Fibroblast of lung (primary cell): ENCODE data around the gene CARMIL3. TPM values are rescaled to one million over a fixed set of nuclear protein-coding genes. Genes with fewer than 3 reads are reported as not detected.

Experiments
- DNase-seq, 2 donors: peaks; one replicate each; pipeline versions ENCODE4 v3.0.0 to v3.0.0-alpha.2; 2010; ENCODE audit warnings: low read depth in 2 of 2
- H2AFZ ChIP-seq: 2 replicates; pipeline ENCODE4 v1.5.1; 2012; ENCODE audit warnings: low read length, control low read depth, inconsistent platforms
- H3K27ac ChIP-seq: 2 replicates; pipeline ENCODE4 v1.5.1; 2011; ENCODE audit warnings: low read length, control low read depth; ENCODE audit not compliant: insufficient read depth
- H3K27me3 ChIP-seq: 2 replicates; pipeline ENCODE4 v1.5.1; 2011; ENCODE audit warnings: mild to moderate bottlenecking, low read length; ENCODE audit not compliant: control insufficient read depth, insufficient read depth
- H3K36me3 ChIP-seq: 2 replicates; pipeline ENCODE4 v1.5.1; 2011; ENCODE audit warnings: low read length; ENCODE audit not compliant: control insufficient read depth, insufficient read depth
- H3K4me1 ChIP-seq: 2 replicates; pipeline ENCODE4 v1.5.1; 2011; ENCODE audit warnings: low read length; ENCODE audit not compliant: control insufficient read depth, insufficient read depth; ENCODE audit errors: extremely low read depth
- H3K4me2 ChIP-seq: 2 replicates; pipeline ENCODE4 v1.5.1; 2011; ENCODE audit warnings: low read length, control low read depth; ENCODE audit not compliant: insufficient read depth; ENCODE audit errors: extremely low read depth
- H3K4me3 ChIP-seq, 4 experiments: fragments of 200-600 bp in 1 of 4; sonication (generic) in 1 of 4; replicated peaks in 1 of 4; 2 replicates each; pipeline ENCODE4 v1.5.1; 2011 to 2016; ENCODE audit warnings: low read length in 4 of 4, low read depth in 3 of 4, mild to moderate bottlenecking in 3 of 4, control low read depth in 2 of 4, inconsistent platforms in 1 of 4, mixed read lengths in 1 of 4; ENCODE audit not compliant: insufficient read depth in 1 of 4; ENCODE audit errors: control extremely low read depth in 1 of 4
- H3K79me2 ChIP-seq: 2 replicates; pipeline ENCODE4 v1.5.1; 2012; ENCODE audit warnings: mild to moderate bottlenecking, low read length, inconsistent platforms; ENCODE audit not compliant: control insufficient read depth, insufficient read depth
- H3K9ac ChIP-seq: 2 replicates; pipeline ENCODE4 v1.5.1; 2011; ENCODE audit warnings: mild to moderate bottlenecking, low read length, control low read depth; ENCODE audit not compliant: insufficient read depth
- H3K9me3 ChIP-seq: 2 replicates; pipeline ENCODE4 v1.5.1; 2012; ENCODE audit warnings: low read depth, low read length; ENCODE audit not compliant: control insufficient read depth, insufficient read depth
- H4K20me1 ChIP-seq: 2 replicates; pipeline ENCODE4 v1.5.1; 2011; ENCODE audit warnings: low read length; ENCODE audit not compliant: control insufficient read depth, insufficient read depth; ENCODE audit errors: extremely low read depth
- CTCF ChIP-seq, 2 donors: IDR thresholded peaks in 1 of 2; conservative IDR thresholded peaks in 1 of 2; 1 replicate in 1 of 2; 2 replicates in 1 of 2; pipeline ENCODE4 v1.5.1; 2011 to 2012; ENCODE audit warnings: low read length in 2 of 2, control low read depth in 1 of 2, inconsistent platforms in 1 of 2, low read depth in 1 of 2, mild to moderate bottlenecking in 1 of 2
- EZH2 ChIP-seq: IDR thresholded peaks from 2 replicates; pipeline ENCODE4 v1.5.1; 2012; ENCODE audit warnings: low read length, control low read depth, mild to moderate bottlenecking; ENCODE audit errors: missing control alignments
- polyA plus RNA-seq, 2 donors: library from polyadenylated mRNA; depleted of rRNA in 1 of 2; stranded (reverse) in 1 of 2; unstranded in 1 of 2; fragments of >200 nt; gene quantifications; 2 replicates each; pipeline ENCODE4 v1.2.1, GENCODE V29; 2011 to 2012; ENCODE audit warnings: missing spikeins in 1 of 2
- total RNA-seq: library from RNA; depleted of rRNA; stranded (reverse); fragments of >200 nt; gene quantifications from 2 replicates; pipeline ENCODE4 v1.2.1, GENCODE V29; 2014

Gene CARMIL3
- total and polyA plus RNA-seq, 2 donors (not counting 1 experiment from before 2014, with no cell fraction given), result 0.17 TPM; not detected in 1

- H3K27ac ChIP-seq, result no peak overlapping the region
- no peak overlapping the region for H3K4me2 ChIP-seq
- H3K9me3 ChIP-seq, result no peaks in the 10 kb centered on the region
- no peak overlapping the region for H3K9ac ChIP-seq
- TF ChIP-seq EZH2, result no peak
- no peak for TF ChIP-seq CTCF (conservative IDR thresholded peaks at IDR 0.05 in 1 of 2, IDR thresholded peaks at IDR 0.05 in 1 of 2; ENCODE audit: low read depth in 1 of 2, low read length in 2 of 2)
- no peaks in the 10 kb centered on the region for H3K79me2 ChIP-seq
- H2AFZ ChIP-seq, result no peak overlapping the region
- DNase-seq, result no peak
- no peaks in the 10 kb centered on the region for H4K20me1 ChIP-seq
- no peak overlapping the region for H3K4me3 ChIP-seq
- peaks cover 19% of the 10 kb centered on the region for H3K27me3 ChIP-seq
- H3K36me3 ChIP-seq, result no peaks in the 10 kb centered on the region
- H3K4me1 ChIP-seq, result no peaks in the 10 kb centered on the region
Measured at GRCh38 chr14:24086193-24086955, 34.6 kb downstream of the CARMIL3 start.

- DNase-seq, result no peak
- Histone ChIP-seq H3K27ac (no peak overlapping the region), H3K9me3 (no peaks in the 10 kb centered on the region)
Measured at GRCh38 chr14:24087004-24087403, 35.2 kb downstream of the CARMIL3 start.

GRCh38 chr14:24088095-24088494, 36.3 kb downstream of the CARMIL3 start:
- no peak overlapping the region for H3K4me2 ChIP-seq
- no peak overlapping the region for H2AFZ ChIP-seq
- no peaks in the 10 kb centered on the region for H4K20me1 ChIP-seq
- no peaks in the 10 kb centered on the region for H3K4me1 ChIP-seq
- H3K27ac ChIP-seq, result no peak overlapping the region
- DNase-seq, result no peak
- no peak for TF ChIP-seq CTCF (conservative IDR thresholded peaks at IDR 0.05 in 1 of 2, IDR thresholded peaks at IDR 0.05 in 1 of 2; ENCODE audit: low read depth in 1 of 2, low read length in 2 of 2)
- TF ChIP-seq EZH2, result no peak
- no peaks in the 10 kb centered on the region for H3K79me2 ChIP-seq
- H3K36me3 ChIP-seq, result no peaks in the 10 kb centered on the region
- H3K9me3 ChIP-seq, result no peaks in the 10 kb centered on the region
- H3K9ac ChIP-seq, result no peak overlapping the region
- peaks cover 9% of the 10 kb centered on the region for H3K27me3 ChIP-seq
- H3K4me3 ChIP-seq, result no peak overlapping the region

More at GRCh38 chr14:24087004-24087403, 35.2 kb downstream of the CARMIL3 start:
- H3K4me3 ChIP-seq, result no peak overlapping the region
- no peak for TF ChIP-seq CTCF (conservative IDR thresholded peaks at IDR 0.05 in 1 of 2, IDR thresholded peaks at IDR 0.05 in 1 of 2; ENCODE audit: low read depth in 1 of 2, low read length in 2 of 2)
- TF ChIP-seq EZH2, result no peak
- no peaks in the 10 kb centered on the region for H3K36me3 ChIP-seq
- H2AFZ ChIP-seq, result no peak overlapping the region
- H3K4me1 ChIP-seq, result no peaks in the 10 kb centered on the region
- H3K4me2 ChIP-seq, result no peak overlapping the region
- no peaks in the 10 kb centered on the region for H4K20me1 ChIP-seq
- H3K9ac ChIP-seq, result no peak overlapping the region
- no peaks in the 10 kb centered on the region for H3K79me2 ChIP-seq
- H3K27me3 ChIP-seq, result peaks cover 19% of the 10 kb centered on the region
